Hematopoietic multipotent progenitor cell treated with erythropoietin and hydrocortisone succinate and interleukin-3 and kit ligand, for 15 days (in vitro differentiated cells): ENCODE measurements around the gene MARK3.
"Not testable (repeated sequence)": the region's sequence is repeated elsewhere in the genome, so short reads cannot be mapped to it uniquely, and the experiment has no call there.

Source experiments
- DNase-seq: peaks from one replicate; pipeline ENCODE4 v3.0.0-alpha.2; 2015; ENCODE audit warnings: low spot score

Gene MARK3

DNA sequence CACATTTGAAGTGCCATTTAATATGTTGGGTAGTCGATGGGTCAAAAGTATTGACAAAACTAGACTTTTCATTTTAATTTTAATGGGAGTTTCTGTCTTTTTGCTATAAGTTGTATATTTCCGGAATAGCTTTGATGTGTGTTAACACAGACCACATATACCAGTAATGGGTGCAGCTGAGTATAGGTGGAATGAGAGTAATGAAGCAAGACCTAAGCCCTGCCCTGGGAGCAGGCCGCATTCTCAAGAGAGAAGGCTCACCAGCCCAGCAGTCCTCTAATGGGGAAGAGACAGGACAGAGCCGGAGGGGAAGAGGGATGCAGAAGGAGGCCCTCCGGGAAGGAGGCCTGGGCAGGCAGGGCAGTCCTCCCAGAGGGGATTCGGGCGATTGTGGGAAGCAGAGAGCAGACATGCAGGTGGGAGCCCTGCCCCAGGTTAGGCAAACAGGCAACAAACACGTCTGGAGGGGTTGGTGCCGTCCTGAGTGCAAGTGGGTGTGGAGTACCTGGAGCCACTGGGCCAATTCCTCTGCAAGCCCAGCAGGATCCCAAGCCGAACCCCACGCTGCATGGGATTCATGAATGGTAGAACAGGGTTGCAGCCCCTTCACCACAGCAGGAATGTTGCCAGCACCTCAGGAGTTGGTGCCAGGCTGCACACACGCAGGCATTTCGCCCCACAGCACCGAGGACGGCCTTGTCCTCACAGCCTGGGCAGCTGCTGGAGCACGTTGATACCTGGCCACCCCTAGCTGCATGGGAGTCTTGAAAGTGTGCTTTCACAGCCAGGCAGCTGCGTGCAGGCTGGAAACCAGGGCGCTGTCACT lies 129.6 kb downstream of the MARK3 start:
- DNase-seq, result no peak

DNA sequence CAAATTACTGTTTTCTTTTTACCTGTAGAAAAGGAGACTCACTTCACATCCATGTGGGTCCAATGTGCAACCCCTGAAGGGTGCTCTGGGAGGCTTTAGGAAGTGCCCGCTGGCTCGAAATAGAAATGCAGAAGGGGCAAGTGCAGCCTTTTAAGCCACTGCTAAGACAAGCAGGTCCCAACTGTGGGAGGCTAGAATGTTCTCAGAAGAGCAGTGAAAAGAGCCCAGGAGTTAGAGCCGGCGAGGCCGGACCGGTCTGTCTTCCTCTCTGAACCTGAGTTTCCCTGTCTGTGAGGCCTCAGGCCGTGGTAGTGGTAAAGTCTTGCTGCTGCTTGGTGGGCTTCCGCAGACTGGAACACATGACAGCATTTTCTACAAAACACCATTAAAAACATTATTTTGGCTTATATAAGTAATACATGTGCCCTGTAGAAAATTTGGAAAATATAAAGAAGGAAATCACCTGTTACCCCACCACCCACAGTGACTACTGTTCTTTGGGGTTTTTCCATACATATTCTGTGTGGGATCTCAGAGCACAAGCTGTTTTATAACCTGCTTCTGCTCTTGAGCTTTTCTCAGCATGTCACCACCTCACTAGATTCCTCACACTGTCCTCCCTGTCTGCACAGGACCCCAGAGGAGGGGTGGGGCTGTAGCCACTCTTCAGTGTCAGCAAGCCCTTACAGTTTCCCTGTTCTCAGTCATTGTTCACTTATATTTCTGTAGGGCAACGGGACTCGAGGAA lies 131.4 kb downstream of the MARK3 start:
- no peak for DNase-seq

DNA sequence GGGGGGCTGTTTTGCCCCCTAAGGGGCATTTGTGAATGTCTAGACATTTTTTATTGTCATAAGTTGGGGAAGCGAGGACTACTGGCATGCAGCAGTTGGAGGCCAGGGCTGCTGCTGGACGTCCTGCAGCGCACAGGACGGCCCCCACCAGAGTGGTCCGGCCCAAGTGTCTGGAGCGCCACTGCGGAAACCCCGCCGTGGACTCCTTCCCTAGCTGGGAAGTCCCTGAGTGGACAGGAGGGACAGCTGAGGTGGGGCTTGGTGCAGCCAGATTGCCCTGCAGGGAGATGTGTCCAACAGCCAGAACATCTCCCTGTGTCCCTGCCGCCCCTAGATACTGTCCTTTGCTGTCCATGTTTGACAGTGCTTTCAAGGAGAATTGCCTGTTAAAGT lies 132.0 kb downstream of the MARK3 start:
- DNase-seq, result no peak

DNA sequence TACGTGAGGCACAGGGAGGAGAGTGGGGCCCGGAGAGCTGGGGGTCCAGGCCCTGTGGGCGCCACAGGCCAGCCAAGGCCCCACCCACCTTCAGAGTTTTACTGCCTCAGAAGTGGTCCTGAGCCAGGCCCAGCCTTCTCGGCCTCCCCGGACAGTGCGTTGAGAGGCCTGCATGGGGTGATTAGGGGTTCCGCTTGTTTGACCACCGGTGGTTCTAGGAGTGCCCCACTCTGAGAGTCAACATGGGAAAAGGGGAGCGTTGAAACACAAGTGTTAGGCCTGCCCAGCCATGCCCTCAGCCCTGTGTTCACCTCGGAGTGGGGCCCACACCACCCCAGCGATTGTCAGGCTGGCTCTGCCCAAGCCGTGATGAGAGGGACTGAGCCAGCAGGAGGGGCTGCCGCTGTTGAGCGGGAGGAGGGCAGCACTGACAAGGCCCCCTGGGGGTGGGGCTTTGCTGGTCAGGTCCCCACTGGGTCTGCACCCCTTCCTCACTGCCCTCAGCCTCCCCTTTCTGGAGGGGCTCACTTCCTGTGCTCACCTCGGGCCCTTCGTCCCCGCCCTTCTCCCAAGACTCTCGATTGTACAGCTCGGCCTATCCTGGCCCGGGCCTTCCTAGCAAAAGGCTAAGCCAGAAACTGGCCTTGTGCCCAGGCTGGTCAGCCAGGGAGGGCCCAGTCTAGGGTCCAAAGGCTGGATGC lies 132.7 kb downstream of the MARK3 start:
- no peak for DNase-seq

DNA sequence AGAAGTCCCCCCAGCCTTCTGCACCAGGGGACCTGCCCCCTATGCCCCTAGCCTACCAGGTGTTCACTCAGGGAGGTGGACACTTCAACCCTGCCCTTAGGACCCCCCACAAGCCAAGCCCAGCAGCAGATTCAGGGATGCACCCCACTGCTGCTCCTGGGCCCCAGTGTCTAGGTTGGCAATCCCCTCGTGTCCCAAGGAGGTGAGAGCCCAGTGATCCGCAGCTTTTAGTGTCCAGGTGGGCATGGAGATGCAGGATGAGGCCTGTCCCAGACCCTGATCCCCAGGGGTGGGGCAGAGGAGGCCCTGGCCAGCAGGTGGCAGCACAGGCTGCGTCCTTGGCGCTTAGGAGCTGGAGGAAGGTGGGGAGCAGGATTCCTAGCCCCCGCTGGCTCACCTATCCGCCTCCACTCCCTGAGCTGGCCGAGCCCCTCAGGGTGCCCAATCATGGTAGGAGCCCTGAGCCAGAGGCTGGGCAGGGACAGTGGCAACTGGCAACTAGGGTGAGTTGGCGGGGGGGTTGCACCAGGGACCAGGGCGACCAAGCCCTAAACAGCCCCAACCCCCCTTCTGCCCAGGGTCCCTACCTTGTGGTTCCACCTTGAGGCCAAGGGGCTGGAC lies 133.3 kb downstream of the MARK3 start:
- DNase-seq, result peak; percentile 63

DNA sequence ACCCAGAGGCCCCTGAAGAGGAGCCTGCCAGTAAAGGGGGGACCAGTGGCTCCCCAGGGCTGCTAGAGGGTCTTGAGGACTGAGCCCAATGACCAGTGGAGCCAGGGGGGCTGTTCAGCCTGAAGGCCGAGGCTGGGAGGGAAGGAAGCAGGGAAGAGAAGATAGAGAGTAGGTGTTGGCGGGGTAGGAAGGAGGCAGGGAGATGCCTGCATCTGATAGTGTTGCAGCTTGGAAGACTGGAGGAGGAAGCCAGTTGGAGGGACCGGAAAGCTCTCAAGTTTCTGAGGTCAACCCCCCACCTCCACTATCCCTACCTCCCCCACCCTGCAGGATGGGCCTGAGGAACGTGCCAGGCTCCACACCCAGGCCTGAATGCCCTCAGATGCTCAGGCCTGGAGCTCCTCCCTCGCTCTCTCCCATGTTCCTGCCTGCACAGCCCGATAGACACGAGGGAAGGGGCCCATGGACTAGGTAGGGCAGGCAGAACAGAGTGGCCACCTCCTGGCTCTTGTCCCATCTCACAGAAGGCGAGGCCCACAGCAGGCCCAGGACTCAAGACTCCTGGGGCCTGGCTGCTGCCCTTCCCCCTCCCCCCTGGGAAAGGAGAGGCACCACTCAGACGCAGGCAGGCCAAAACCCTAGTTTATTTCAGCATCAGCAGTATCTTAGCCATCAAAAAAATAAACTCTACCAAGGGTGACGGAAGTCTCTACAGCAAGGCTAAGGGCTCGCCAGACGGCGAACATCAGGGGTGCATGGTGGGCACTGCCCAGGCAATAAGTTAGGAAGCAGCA lies 134.0 kb downstream of the MARK3 start:
- no peak for DNase-seq

DNA sequence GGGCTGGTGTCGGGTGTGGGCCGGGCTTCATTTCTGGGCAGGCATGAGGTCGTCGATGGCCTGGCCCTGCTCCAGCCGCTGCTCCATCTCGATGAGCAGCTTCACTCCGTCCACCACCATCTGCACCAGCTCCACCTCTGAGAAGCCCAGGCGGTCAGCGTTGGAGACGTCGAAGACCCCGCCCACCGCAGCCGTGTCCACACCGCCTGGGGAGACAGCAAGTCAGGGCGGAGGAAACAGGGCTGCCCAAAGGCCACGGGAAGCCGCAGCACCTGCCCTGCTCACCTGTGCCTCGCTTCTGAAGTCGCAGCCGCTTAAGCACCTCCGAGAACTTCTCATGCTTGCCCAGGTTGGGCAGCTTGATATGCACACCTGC lies 134.6 kb downstream of the MARK3 start:
- no peak for DNase-seq

DNA sequence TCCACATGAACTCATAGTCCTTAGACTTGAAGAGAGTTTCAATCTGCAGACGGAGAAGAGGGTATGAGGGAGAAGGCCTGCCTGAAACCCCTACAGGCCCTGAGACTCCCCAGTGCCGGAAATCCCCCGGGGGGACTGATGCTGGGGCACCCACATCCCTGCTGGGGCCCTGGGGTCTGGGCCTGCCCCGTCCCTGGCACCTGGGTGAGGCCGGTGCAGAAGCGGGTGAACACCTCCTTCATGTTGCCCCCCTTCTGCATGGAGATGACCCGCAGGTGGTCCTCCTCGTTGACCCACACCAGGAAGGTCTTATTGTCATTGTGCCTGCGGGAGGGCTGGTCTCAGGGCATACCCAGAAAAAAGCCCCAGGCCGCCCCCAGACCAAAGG lies 135.0 kb downstream of the MARK3 start:
- no peak for DNase-seq

DNA sequence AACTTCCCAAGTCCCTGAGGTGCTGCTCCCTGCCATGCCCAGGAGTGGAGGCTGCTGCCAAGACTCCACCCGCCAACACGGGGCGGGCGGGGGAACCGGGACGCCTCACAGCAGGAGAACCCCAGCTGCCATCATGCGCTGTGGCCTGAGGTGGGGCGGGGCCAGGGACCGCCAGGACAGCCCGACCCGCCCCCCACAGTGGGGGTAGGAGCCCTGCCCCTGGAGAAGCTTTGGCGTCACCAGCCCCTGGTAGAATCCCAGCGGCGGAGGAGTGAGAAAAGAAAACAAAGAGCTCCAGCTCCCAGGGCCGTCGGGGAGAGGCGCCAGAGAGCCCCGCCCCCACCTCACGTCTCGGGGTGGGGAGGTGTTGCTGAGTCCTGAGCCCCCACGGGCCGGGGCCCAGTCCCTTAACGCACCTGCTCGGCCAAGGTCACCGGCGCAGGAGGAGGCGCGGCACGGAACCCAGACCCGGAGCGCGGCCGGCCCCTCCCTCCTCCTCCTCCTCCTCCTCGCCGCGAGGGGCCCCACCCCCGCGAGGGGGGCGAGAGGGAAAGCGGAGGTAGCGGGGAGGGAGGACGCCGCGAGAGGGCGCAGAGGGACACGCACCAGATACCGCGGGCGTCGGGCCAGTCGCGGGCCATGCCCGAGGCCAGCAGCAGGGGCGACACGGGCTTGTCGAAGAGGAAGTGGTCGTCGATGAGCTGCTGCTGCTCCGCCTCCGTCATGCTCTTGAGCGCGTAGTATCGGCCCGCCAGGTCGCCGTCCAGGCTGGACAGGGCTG lies 135.6 kb downstream of the MARK3 start:
- peak; percentile 69 for DNase-seq

DNA sequence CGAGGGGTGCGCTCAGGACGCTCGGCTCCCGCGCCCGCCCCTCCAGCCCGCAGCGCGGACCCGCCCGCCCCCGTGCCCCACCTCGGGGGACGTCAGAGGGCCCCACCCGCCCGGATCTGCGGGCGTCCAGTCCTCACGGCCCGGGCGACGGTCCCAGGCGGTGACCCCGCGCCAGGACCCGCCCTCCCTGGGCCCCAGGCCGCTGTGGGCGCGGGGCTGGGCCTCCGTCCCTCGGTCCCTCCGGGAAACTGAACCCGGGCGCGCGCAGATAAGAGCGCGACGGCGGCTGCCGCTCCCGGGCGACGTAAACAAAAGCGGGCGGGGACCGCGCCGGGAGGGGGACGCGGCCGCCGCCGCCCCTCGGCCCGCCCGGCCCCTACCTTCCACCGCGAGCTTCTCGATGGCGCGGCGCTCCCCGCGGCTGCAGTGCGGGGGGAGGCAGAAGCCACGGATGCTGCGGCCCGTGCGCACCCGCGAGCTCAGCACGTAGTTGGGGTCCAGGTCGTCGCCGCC lies 136.3 kb downstream of the MARK3 start:
- no peak for DNase-seq

DNA sequence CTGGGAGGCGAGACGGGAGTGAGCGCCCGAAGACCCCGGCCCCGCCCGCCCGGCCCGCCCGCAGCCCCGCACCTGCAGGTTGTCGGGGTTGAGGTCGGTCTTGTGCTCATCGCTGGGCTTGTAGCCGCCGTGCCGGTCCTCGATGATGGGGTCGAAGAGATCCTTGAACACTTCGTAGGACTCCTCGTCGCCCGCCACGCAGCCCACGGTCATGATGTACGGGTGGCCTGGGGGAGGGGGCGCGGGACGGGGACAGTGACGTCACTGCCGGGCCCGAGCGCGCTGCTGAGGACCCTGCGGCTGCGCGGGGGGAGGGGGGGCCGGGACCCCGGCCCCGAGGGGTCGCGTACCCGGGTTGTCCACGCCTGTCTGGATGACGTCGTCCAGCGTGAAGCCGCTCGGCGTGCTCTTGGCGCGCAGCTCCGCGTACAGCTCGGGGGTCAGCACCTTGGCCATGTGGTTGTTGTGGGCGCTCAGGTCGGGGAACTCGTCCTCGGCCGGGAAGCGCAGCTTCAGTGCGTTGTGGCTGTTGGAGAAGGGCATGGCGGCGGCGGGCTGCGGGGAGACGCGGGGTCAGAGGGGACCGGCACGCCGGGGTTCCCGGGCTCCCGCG lies 136.8 kb downstream of the MARK3 start:
- DNase-seq, result no peak

DNA sequence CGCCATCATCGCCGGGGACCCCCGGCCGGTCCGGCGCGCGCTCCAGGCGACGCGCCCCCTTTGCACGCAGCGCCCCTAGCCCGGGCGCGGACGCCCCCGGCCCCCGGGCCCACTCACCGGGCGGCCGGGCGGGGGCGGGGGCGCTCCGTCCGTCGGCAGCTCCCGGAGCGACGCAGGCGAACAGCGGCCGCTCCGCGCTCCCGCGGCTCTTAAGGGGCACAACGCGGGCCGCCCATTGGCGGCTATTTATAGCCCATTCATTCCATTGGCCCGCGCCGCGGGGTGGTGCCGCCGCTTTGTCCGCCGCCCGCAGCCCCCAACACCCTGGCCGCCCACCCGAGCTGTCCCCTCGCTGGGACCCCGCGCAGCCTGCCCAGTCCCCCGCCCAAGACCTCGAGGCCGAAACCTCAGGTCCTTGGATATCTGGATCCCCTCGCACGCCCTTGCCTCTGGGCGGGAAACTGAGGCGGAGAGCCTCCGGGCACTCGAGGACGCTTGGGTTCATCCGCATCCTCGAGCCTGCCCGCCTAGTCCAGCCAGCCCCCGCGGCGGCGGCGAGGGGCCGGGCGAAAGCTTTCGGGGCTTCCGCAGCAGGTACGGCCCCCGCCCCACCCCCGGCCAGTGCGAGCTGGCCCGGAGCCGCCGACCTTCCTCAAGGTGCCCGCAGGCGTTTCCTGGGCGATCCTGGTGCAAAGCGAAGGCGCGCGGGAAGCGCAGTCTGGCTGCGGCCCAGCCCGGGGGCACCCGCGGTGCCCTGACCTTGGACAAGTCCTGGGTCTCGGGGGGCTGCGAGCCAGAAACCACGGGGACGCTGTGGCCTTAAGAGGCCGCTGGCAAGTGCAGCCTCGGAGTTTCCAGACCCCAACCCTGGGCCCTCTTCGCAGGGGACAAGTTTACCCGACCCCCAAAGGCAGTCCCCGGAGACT lies 137.7 kb downstream of the MARK3 start, which contains the start of gene CKB:
Gene CKB (minus strand): TSS at position 182 of the 926 bp plus-strand sequence. CDS start 337 bp downstream, outside the sequence.
- no peak for DNase-seq

DNA sequence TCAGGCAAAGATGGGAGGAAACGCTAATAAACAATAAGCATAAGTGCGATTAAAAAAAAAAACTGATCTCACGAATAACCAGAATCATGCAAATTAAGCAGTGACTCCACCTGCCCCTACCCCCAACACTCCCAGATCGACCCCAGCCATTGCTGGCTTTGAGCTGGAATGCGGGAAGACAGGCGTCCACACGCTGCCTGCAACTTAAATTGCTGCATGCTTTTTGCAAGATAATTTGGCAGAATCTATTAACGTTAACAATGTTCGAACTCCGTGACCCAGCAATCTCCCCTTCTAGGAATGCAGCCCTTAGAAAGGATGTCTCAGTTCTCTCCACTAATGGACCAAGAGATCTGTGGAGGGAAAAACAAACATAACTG lies 138.3 kb downstream of the MARK3 start:
- no peak for DNase-seq

DNA sequence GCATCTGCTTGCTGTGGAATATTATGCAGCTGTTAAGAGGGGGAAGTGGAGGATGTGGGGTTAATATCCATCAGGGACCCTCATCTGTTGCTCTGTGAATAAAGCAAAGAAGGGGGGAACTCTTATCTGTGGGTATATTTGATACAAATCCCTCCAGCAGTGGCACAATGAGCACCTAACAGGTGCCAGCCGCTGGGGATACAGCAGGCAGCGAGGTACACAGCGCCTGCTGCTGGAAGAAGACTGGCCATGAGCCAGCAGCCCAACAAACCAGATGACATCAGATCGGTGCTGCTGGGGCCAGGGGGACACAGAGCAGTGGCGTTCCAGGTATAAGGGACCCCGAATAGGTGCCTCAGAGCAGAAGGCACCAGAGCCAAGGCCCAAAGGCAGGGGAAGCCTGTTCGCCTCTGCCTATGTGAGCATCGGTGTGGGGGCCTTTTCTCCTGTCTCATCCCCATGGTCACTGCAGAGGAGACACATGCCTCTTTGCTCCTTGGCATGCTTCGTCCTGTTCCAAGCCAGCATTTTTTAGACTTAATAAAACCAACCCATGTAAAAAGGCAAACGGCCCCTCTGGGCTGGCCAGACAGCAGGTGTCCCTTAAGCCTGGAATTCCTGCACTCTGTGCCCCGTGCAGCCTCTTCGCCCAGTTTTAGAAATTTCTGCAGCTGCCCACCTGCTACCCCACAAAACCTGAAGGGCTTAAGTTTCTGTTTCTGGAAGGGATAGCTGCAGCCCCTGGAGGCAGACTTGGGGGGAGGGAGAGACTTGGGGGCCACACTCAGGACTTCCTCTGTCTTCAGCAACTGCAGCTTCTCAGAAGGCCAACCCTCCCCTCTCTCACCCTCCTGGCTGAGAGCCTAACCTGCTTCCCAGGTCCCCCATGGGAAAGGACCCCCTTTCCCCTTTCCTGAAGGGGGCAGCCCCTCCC lies 139.1 kb downstream of the MARK3 start:
- no peak for DNase-seq

DNA sequence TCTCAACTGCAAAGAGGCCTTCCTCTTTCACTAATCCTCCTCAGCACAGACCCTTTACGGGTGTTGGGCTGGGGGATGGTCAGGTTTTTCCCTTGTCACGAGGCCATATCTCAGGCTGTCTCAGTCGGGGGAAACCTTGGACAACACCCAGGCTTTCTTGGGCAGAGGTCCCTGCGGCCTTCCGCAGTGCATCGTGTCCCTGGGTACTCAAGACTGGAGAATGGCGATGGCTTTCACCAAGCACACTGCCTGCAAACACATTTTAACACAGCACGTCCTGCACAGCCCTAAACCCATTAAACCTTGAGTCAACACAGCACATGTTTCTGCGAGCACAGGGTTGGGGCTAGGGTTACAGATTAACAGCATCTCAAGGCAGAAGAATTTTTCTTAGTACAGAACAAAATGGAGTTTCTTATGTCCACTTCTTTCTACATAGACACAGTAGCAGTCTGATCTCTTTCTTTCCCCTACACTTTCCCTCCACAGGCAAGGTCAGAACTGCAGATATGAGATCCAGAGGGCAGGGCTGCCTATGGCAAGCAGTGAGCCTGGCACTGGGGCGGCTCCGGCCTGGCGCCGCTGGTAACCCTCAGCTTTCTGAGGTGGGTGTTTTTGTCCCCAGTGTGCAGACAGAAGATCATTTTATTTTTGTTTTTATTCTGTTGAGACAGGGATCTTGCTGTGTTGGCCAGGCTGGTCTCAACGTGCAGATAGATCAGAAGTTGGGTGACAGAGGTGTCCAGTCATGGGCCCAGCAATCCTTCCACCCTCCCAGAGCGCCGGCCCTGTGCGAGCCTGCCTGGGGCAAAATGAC lies 140.4 kb downstream of the MARK3 start:
- DNase-seq, result not testable (repeated sequence)

DNA sequence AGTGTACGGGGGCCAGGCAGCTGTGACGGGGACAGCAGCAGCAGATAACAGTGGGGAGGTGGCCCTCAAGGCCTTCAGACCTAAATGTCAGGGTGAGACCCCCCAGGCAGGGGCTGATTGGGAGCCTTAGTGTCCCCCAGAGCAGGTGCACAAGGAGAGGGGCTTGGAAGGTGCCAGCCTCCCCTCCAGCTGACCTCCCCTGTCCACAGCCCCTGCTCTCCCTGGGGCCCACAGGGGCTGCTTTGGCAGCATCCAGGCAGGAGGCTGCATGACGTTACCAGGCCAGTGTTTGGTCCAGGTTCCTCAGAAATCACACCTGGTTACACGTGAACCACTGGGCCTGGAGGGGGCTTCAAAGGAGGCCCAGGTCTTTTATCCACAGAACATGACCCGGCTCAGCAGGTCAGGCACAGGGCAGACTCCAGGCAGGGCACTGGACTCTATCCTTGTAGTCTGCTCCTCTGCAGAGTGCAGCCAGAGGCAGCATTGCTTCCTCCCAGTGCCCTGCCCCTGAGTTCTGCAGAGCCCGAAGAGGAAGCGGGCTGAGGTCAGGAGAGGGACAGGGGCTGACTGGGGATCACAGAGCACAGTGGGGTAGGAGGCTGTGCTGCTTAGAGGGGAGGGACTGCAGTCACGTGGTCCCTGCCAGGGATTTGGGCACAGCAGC lies 141.2 kb downstream of the MARK3 start:
- no peak for DNase-seq

DNA sequence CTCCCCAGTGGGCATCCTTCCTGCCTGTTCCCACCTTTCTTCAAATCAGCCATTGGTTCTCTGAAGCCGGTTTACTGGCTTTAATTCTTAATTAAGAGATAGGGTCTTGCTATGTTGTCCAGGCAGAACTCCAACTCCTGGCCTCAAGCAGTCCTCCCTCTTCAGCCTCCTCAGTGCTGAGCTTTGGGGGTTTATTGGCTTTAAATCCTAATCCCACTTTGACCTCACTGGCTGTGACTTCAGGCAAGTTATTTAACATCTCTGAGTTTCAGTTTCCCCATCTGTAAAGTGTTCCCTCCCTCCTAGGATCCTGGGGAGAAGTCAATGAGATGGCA lies 141.7 kb downstream of the MARK3 start:
- no peak for DNase-seq
